Type B pancreatic cell (in vitro differentiated cells): Measurements from ENCODE around the gene PLCXD1. TPM values are rescaled to one million over a fixed set of nuclear protein-coding genes. Genes with fewer than 3 reads are reported as not detected.
"Not testable (repeated sequence)": the region's sequence is repeated elsewhere in the genome, so short reads cannot be mapped to it uniquely, and the experiment has no call there.

Source experiments
- DNase-seq: peaks from one replicate; pipeline ENCODE4 v3.0.0; 2021; ENCODE audit warnings: mixed read lengths; ENCODE audit not compliant: unreplicated experiment; ENCODE audit errors: extremely low spot score
- H3K27ac Mint-ChIP-seq: 2 replicates; pipeline ENCODE4 v1.8.0; 2021; ENCODE audit warnings: mild to moderate bottlenecking, mixed read lengths
- H3K27me3 Mint-ChIP-seq: 2 replicates; pipeline ENCODE4 v1.8.0; 2021; ENCODE audit warnings: mixed read lengths
- H3K36me3 Mint-ChIP-seq: 2 replicates; pipeline ENCODE4 v1.8.0; 2021; ENCODE audit warnings: mixed read lengths
- H3K4me1 Mint-ChIP-seq: one replicate; pipeline ENCODE4 v1.8.0; 2021; ENCODE audit warnings: mixed read lengths; ENCODE audit not compliant: unreplicated experiment
- H3K4me3 Mint-ChIP-seq: 2 replicates; pipeline ENCODE4 v1.8.0; 2021; ENCODE audit warnings: mild to moderate bottlenecking, mixed read lengths
- H3K9me3 Mint-ChIP-seq: 2 replicates; pipeline ENCODE4 v1.8.0; 2021; ENCODE audit warnings: mixed read lengths
- total RNA-seq: library from RNA; stranded (reverse); gene quantifications from 2 replicates; pipeline ENCODE4 v1.2.1, GENCODE V29; 2021; ENCODE audit warnings: low replicate concordance
- TF ChIP-seq, protein P1 (sequence below): fragments of 200-600 bp; sonication (generic); conservative IDR thresholded peaks from 2 replicates; pipeline ENCODE4 v1.5.0; 2021; ENCODE audit warnings: antibody characterized with exemption, mild to moderate bottlenecking

PLCXD1 gene
- total RNA-seq, 1 donor from 2014 or later, result 54.8 TPM

DNA sequence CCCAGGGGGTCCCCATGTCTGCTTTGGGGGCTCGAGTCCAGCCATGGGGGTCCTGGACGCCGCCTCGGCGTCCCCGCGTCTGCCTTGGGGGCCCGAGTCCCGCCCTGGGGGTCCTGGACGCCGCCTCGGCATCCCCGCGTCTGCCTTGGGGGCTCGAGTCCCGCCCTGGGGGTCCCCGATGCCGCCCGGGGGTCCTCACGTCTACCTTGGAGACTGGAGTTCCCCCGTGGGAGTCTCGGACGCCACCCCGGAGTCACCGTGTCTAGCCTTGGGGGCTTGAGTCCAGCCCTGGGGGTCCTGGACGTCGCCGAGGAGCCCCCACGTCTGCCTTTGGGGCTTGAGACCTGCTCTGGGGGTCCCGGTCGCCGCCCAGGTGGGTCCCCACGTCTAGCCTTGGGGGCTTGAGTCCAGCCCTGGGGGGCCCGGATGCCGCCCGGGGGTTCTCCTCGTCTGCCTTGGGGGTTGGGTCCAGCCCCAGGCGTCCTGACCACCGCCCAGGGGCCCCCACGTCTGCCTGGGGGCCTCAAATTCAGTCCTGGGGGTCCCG lies 38.5 kb downstream of the PLCXD1 start:
- no peak for DNase-seq
- Mint-ChIP-seq H3K27ac (peak overlapping the region; percentile 81), H3K36me3 (peaks cover 4% of the 10 kb centered on the region), H3K4me3 (peak overlapping the region; percentile 88), H3K4me1 (peaks cover 6% of the 10 kb centered on the region), H3K9me3 (no peaks in the 10 kb centered on the region), H3K27me3 (peaks cover 8% of the 10 kb centered on the region)
- TF ChIP-seq, protein P1, sequence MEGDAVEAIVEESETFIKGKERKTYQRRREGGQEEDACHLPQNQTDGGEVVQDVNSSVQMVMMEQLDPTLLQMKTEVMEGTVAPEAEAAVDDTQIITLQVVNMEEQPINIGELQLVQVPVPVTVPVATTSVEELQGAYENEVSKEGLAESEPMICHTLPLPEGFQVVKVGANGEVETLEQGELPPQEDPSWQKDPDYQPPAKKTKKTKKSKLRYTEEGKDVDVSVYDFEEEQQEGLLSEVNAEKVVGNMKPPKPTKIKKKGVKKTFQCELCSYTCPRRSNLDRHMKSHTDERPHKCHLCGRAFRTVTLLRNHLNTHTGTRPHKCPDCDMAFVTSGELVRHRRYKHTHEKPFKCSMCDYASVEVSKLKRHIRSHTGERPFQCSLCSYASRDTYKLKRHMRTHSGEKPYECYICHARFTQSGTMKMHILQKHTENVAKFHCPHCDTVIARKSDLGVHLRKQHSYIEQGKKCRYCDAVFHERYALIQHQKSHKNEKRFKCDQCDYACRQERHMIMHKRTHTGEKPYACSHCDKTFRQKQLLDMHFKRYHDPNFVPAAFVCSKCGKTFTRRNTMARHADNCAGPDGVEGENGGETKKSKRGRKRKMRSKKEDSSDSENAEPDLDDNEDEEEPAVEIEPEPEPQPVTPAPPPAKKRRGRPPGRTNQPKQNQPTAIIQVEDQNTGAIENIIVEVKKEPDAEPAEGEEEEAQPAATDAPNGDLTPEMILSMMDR, result no peak

DNA sequence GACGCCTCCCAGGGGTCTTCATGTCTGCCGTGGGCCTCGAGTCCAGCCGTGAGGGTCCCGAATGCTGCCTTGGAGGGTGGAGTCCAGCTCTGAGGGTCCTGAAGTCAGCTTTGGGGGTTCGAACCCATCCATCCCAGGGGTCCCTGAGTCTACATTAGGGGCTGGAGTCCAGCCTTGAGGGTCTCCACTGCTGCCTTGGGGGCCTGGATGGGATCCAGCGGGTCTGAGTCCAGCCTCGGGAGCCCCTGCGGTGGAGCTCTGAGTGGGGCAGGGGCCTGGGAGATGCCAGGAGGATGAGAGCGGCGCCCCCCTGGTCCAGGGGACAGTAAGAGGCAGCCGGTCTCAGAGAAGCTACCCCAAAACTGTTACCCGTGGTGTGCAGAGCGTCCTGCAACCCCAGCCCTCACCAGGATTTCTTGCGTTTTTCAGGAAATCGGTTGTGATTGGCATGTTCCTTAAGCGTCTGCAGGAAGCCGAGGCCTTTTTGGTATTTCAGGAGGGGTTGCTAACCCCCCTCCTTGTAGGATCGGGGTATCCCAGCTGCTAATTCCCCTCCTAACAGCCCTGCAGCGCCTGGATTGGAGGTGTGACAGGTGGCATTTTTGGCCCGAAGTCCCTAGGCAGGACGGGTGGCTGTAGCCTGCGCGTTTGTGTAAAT lies 39.1 kb downstream of the PLCXD1 start:
- Mint-ChIP-seq H3K27me3 (peaks cover 8% of the 10 kb centered on the region), H3K9me3 (no peaks in the 10 kb centered on the region), H3K36me3 (peaks cover 4% of the 10 kb centered on the region), H3K27ac (peak overlapping the region; percentile 81), H3K4me3 (peak overlapping the region; percentile 88), H3K4me1 (peaks cover 9% of the 10 kb centered on the region)
- TF ChIP-seq, protein P1, result no peak
- no peak for DNase-seq

DNA sequence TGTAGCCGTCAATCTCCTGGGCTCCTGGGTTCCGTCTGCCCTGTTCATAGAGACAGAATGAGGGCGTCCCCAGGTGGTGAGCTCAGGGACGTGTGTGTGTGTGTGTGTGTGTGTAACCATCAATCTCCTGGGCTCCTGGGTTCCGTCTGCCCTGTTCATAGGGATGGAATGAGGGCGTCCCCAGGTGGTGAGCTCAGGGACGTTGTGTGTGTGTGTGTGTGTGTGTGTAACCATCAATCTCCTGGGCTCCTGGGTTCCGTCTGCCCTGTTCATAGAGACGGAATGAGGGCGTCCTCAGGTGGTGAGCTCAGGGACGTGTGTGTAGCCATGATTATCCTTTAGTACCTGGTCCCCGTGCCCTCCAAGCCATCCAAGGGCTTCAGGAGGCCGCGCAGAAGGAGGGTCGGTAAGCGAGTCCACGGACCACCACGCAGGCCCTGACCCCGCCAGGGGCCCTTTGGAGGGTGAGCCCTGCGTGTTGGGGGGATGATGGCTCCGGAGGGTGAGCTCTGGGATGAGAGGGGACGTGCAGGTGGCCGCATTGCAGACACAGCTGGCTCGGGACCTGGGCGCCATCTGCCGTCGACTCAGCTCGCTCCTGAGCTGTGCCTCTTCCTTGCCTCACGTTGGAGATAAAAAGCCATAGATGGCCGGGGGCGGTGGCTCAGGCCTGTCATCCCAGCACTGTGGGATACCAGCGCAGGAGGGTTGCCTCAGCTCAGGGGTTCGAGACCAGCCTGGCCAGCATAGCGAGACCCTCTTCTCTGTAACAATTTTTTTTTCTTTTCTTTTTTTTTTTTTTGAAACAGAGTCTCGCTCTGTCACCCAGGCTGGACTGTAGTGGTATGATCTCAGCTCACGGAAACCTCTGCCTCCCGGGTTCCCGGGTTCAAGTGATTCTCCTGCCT lies 42.8 kb downstream of the PLCXD1 start:
- H3K9me3 Mint-ChIP-seq, result no peaks in the 10 kb centered on the region
- H3K36me3 Mint-ChIP-seq, result no peaks in the 10 kb centered on the region
- peaks cover 9% of the 10 kb centered on the region for H3K4me1 Mint-ChIP-seq
- peaks cover 5% of the 10 kb centered on the region for H3K27me3 Mint-ChIP-seq
- no peak for DNase-seq
- H3K27ac Mint-ChIP-seq, result peak overlapping the region; percentile 90
- TF ChIP-seq, protein P1, result peak; percentile 47
- peak overlapping the region; percentile 79 for H3K4me3 Mint-ChIP-seq

DNA sequence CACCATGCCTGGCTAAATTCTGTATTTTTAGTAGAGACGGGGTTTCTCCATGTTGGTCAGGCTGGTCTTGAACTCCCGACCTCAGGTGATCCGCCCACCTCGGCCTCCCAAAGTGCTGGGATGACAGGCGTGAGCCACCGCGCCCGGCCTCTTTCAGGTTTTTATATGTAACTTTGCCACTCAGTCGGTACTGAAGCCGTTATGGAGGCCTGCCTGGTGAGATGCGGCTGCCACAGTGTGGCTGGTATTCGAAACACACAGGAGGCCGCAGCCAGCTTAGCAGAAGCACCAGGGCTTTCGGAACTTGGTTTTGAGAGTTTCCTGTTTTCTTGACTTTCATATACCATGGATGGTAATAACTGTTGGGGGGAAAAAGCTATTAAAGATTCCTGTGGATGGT lies 43.5 kb downstream of the PLCXD1 start:
- H3K27ac Mint-ChIP-seq, H3K4me1 Mint-ChIP-seq, DNase-seq: not testable (repeated sequence)

DNA sequence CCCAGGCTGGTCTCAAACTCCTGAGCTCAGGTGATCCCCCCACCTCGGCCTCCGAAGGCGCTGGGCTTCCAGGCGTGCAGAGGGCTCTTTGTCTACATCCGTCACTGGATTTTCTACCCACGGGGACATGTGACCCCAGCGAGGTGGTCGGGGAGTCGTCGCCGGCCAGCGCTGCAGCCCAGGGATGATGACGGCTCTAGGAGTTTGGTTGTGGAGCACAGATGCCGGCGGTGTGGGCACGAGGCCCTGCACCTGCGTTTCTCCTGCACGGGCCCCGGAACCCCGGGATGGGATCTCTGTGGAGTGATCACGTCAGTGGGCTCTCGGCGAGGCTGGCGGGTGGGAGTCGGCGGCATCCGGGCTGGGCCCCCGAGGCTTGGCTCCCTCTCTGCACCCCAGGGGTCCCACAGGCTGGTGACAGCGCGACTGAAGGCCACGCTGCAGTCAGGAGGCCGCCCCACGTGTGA lies 46.5 kb downstream of the PLCXD1 start:
- Mint-ChIP-seq H3K27me3 (peaks cover 5% of the 10 kb centered on the region), H3K9me3 (no peaks in the 10 kb centered on the region), H3K27ac (no peak overlapping the region), H3K36me3 (no peaks in the 10 kb centered on the region), H3K4me3 (no peak overlapping the region), H3K4me1 (peaks cover 9% of the 10 kb centered on the region)
- DNase-seq, result no peak
- TF ChIP-seq, protein P1, result no peak

More for the DNA sequence above, 43.5 kb downstream of the PLCXD1 start:
- not testable (repeated sequence) for H3K36me3 Mint-ChIP-seq, H3K9me3 Mint-ChIP-seq, H3K4me3 Mint-ChIP-seq, H3K27me3 Mint-ChIP-seq
